B cell (primary cell): ENCODE measurements around the gene AHRR.
"Not testable (repeated sequence)": the region's sequence is repeated elsewhere in the genome, so short reads cannot be mapped to it uniquely, and the experiment has no call there.

ENCODE experiments used
- CTCF ChIP-seq: fragments of 200-600 bp; IDR thresholded peaks from one replicate; pipeline ENCODE4 v1.8.0; 2022; ENCODE audit warnings: antibody characterized with exemption, mild to moderate bottlenecking
- EZH2 ChIP-seq: IDR thresholded peaks from 2 replicates; pipeline ENCODE4 v1.6.1; 2012; ENCODE audit warnings: borderline replicate concordance, low read depth, mild to moderate bottlenecking, moderate library complexity, low read length; ENCODE audit not compliant: insufficient read depth, poor library complexity, severe bottlenecking

GRCh38 chr5:303741-304140, 17.8 kb upstream of the AHRR start:
- TF ChIP-seq CTCF, EZH2: not testable (repeated sequence)
